Measurements from ENCODE around the gene MYO10.

GRCh38 chr5:16773991-16774390 is 162.1 kb downstream of the MYO10 start:
- TF ChIP-seq, protein P1, sequence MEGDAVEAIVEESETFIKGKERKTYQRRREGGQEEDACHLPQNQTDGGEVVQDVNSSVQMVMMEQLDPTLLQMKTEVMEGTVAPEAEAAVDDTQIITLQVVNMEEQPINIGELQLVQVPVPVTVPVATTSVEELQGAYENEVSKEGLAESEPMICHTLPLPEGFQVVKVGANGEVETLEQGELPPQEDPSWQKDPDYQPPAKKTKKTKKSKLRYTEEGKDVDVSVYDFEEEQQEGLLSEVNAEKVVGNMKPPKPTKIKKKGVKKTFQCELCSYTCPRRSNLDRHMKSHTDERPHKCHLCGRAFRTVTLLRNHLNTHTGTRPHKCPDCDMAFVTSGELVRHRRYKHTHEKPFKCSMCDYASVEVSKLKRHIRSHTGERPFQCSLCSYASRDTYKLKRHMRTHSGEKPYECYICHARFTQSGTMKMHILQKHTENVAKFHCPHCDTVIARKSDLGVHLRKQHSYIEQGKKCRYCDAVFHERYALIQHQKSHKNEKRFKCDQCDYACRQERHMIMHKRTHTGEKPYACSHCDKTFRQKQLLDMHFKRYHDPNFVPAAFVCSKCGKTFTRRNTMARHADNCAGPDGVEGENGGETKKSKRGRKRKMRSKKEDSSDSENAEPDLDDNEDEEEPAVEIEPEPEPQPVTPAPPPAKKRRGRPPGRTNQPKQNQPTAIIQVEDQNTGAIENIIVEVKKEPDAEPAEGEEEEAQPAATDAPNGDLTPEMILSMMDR (IDR thresholded peaks at IDR 0.05), result no peak
- TF ChIP-seq POLR2A (IDR thresholded peaks at IDR 0.05), result no peak

Measured in Peyer's patch (tissue), 4 donors.